Gastrocnemius medialis (tissue), 4 donors: ENCODE results near the gene SNAP25. TPM values are rescaled to one million over a fixed set of nuclear protein-coding genes. Genes with fewer than 3 reads are reported as not detected.

ENCODE experiments used
- ATAC-seq, 2 donors: fragments of 150-250 bp; one replicate each; pipeline ENCODE4 v1.9.1; 2016
- DNase-seq, 2 donors: peaks; one replicate each; pipeline ENCODE4 v3.0.0-alpha.2; 2019
- H3K27ac ChIP-seq, 4 donors: fragments of 200-600 bp; sonication (generic); 1 replicate in 1 of 4; 2 replicates in 3 of 4; pipeline ENCODE4 v1.5.1; 2016 to 2018; ENCODE audit warnings: mild to moderate bottlenecking in 2 of 4, moderate library complexity in 1 of 4
- H3K27me3 ChIP-seq, 3 donors: fragments of 200-600 bp; sonication (generic) in 2 of 3; 1 replicate in 1 of 3; 2 replicates in 2 of 3; pipeline versions ENCODE4 v1.5.1 to v1.6.0; 2016 to 2019; ENCODE audit warnings: mild to moderate bottlenecking in 1 of 3, moderate library complexity in 1 of 3
- H3K36me3 ChIP-seq, 2 donors: fragments of 200-600 bp; sonication (generic) in 1 of 2; one replicate each; pipeline ENCODE4 v1.5.1; 2017 to 2018
- H3K4me1 ChIP-seq, 2 donors: fragments of 200-600 bp; sonication (generic) in 1 of 2; one replicate each; pipeline ENCODE4 v1.5.1; 2016 to 2017; ENCODE audit warnings: mild to moderate bottlenecking in 2 of 2
- H3K4me3 ChIP-seq, 4 donors: fragments of 200-600 bp; sonication (generic) in 3 of 4; 1 replicate in 1 of 4; 2 replicates in 3 of 4; pipeline ENCODE4 v1.5.1; 2016 to 2019; ENCODE audit warnings: mild to moderate bottlenecking in 2 of 4
- H3K9me3 ChIP-seq, 3 donors: fragments of 200-600 bp; sonication (generic) in 2 of 3; 1 replicate in 1 of 3; 2 replicates in 2 of 3; pipeline ENCODE4 v1.5.1; 2016 to 2019
- CTCF ChIP-seq, 5 experiments: fragments of 450-650 bp in 3 of 5; fragments of 200-600 bp in 2 of 5; sonication (generic) in 2 of 5; IDR thresholded peaks in 4 of 5; conservative IDR thresholded peaks in 1 of 5; 1 replicate in 4 of 5; 2 replicates in 1 of 5; pipeline ENCODE4 v1.5.1; 2016 to 2019; ENCODE audit warnings: antibody characterized with exemption in 5 of 5, mild to moderate bottlenecking in 3 of 5, moderate library complexity in 3 of 5
- POLR2A ChIP-seq, 2 donors: fragments of 450-650 bp; IDR thresholded peaks; one replicate each; pipeline ENCODE4 v1.6.1; 2017; ENCODE audit warnings: antibody characterized with exemption in 2 of 2, mild to moderate bottlenecking in 2 of 2, moderate library complexity in 2 of 2
- in situ Hi-C, 4 donors: fragments of 200-750 bp; cut with MboI; loops; one replicate each; pipeline versions ENCODE4 v1.15.0 to v1.8.0; 2017; ENCODE audit warnings: low sequenced_read_pairs in 4 of 4
- intact Hi-C: fragments of 100-400 bp; cut with DNase I; formaldehyde crosslinking; loops from one replicate; pipeline ENCODE4 v1.15.1; 2023; ENCODE audit warnings: low total_unique reads
- total RNA-seq, 4 donors: library from RNA; depleted of rRNA; stranded (reverse); fragments of >200 nt; gene quantifications; one replicate each; pipeline versions ENCODE4 v1.1.0 to v1.2.3, GENCODE V29; 2016

Gene SNAP25
- total RNA-seq, 4 donors from 2014 or later = 0.23 TPM; not detected in 3

- DNase-seq (no peak), ATAC-seq (no peak)
- intact Hi-C loops = no loop called here
Observed at GRCh38 chr20:10209091-10209490, 9.5 kb upstream of the SNAP25 start.

GRCh38 chr20:10213526-10213925, 5.1 kb upstream of the SNAP25 start:
- in situ Hi-C loops = no loop called here
- Histone ChIP-seq H3K27ac (no peak overlapping the region), H3K4me1 (peaks cover 0 to 1% of the 10 kb centered on the region in 2 donors), H3K4me3 (no peak overlapping the region), H3K36me3 (no peaks in the 10 kb centered on the region), H3K9me3 (no peaks in the 10 kb centered on the region), H3K27me3 (peaks cover 9 to 23% (median 21%) of the 10 kb centered on the region in 3 donors)
- intact Hi-C loops = no loop called here
- ATAC-seq (no peak), DNase-seq (no peak)
- TF ChIP-seq POLR2A (IDR thresholded peaks at IDR 0.05) (no peak), CTCF (IDR thresholded peaks at IDR 0.05 in 4 of 5, conservative IDR thresholded peaks at IDR 0.05 in 1 of 5) (no peak)

More at GRCh38 chr20:10209091-10209490, 9.5 kb upstream of the SNAP25 start:
- in situ Hi-C loops = no loop called here
- H3K36me3 ChIP-seq = no peaks in the 10 kb centered on the region
- H3K27ac ChIP-seq = no peak overlapping the region
- TF ChIP-seq CTCF (IDR thresholded peaks at IDR 0.05 in 4 of 5, conservative IDR thresholded peaks at IDR 0.05 in 1 of 5) (no peak), POLR2A (IDR thresholded peaks at IDR 0.05) (no peak)
- no peaks in the 10 kb centered on the region for H3K9me3 ChIP-seq
- no peaks in the 10 kb centered on the region for H3K4me1 ChIP-seq
- H3K27me3 ChIP-seq = peaks cover 0 to 3% (median 0%) of the 10 kb centered on the region in 3 donors
- H3K4me3 ChIP-seq = no peak overlapping the region

GRCh38 chr20:10216146-10216791, 2.4 kb upstream of the SNAP25 start:
- Histone ChIP-seq H3K27ac (no peak overlapping the region), H3K4me3 (no peak overlapping the region), H3K4me1 (peaks cover 0 to 9% of the 10 kb centered on the region in 2 donors), H3K27me3 (peaks cover 14 to 30% (median 26%) of the 10 kb centered on the region in 3 donors), H3K9me3 (no peaks in the 10 kb centered on the region), H3K36me3 (no peaks in the 10 kb centered on the region)
- intact Hi-C loops (no loop called here), in situ Hi-C loops (no loop called here)
- no peak for ATAC-seq
- no peak for DNase-seq
- TF ChIP-seq CTCF (IDR thresholded peaks at IDR 0.05 in 4 of 5, conservative IDR thresholded peaks at IDR 0.05 in 1 of 5) (no peak), POLR2A (IDR thresholded peaks at IDR 0.05) (no peak)

- ATAC-seq (no peak), DNase-seq (no peak)
- TF ChIP-seq CTCF (IDR thresholded peaks at IDR 0.05 in 4 of 5, conservative IDR thresholded peaks at IDR 0.05 in 1 of 5) (no peak), POLR2A (IDR thresholded peaks at IDR 0.05) (no peak)
- H3K36me3 ChIP-seq = no peaks in the 10 kb centered on the region
- in situ Hi-C loops = no loop called here
- H3K4me3 ChIP-seq = no peak overlapping the region
- intact Hi-C loops = no loop called here
- H3K27me3 ChIP-seq = peaks cover 14 to 38% (median 34%) of the 10 kb centered on the region in 3 donors
- H3K4me1 ChIP-seq = peaks cover 0 to 9% of the 10 kb centered on the region in 2 donors
- H3K9me3 ChIP-seq = no peaks in the 10 kb centered on the region
- no peak overlapping the region for H3K27ac ChIP-seq
Observed at GRCh38 chr20:10217721-10218410, 764 bp upstream of the SNAP25 start.
